ENCODE data around the gene SCN1B.
"Not testable (repeated sequence)": the region's sequence is repeated elsewhere in the genome, so short reads cannot be mapped to it uniquely, and the experiment has no call there.

DNA sequence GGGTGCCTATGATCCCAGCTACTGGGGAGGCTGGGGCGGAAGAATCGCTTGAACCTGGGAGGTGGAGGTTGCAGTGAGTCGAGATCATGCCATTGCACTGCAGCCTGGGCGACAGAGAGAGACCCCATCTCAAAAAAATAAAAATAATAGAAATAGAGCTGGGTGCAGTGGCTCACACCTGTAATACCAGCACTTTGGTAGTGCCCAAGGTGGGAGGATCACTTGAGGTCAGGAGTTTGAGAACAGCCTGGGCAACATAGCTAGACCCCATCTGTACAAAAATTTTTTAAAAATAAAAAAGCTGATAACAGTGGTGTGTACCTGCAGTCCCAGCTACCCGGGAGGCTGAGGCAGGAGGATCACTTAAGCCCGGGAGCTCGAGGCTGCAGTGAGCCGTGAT, 22.8 kb upstream of the SCN1B start:
- TF ChIP-seq, protein P1, sequence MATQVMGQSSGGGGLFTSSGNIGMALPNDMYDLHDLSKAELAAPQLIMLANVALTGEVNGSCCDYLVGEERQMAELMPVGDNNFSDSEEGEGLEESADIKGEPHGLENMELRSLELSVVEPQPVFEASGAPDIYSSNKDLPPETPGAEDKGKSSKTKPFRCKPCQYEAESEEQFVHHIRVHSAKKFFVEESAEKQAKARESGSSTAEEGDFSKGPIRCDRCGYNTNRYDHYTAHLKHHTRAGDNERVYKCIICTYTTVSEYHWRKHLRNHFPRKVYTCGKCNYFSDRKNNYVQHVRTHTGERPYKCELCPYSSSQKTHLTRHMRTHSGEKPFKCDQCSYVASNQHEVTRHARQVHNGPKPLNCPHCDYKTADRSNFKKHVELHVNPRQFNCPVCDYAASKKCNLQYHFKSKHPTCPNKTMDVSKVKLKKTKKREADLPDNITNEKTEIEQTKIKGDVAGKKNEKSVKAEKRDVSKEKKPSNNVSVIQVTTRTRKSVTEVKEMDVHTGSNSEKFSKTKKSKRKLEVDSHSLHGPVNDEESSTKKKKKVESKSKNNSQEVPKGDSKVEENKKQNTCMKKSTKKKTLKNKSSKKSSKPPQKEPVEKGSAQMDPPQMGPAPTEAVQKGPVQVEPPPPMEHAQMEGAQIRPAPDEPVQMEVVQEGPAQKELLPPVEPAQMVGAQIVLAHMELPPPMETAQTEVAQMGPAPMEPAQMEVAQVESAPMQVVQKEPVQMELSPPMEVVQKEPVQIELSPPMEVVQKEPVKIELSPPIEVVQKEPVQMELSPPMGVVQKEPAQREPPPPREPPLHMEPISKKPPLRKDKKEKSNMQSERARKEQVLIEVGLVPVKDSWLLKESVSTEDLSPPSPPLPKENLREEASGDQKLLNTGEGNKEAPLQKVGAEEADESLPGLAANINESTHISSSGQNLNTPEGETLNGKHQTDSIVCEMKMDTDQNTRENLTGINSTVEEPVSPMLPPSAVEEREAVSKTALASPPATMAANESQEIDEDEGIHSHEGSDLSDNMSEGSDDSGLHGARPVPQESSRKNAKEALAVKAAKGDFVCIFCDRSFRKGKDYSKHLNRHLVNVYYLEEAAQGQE (IDR thresholded peaks at IDR 0.05; ENCODE audit: borderline replicate concordance in 1 of 2, low read depth in 1 of 2, low read length in 2 of 2) = not testable (repeated sequence)
- TF ChIP-seq KDM5B (CRISPR knock-in tag; IDR thresholded peaks at IDR 0.05; ENCODE audit: borderline replicate concordance); CBX2 (IDR thresholded peaks at IDR 0.05; ENCODE audit: low read depth, low read length); CBX2 (CRISPR knock-in tag; IDR thresholded peaks at IDR 0.05; ENCODE audit: low read depth); ZSCAN9 (CRISPR knock-in tag; IDR thresholded peaks at IDR 0.05; ENCODE audit: borderline replicate concordance); ZNF274 (CRISPR knock-in tag; IDR thresholded peaks at IDR 0.05); PLSCR1 (CRISPR knock-in tag; IDR thresholded peaks at IDR 0.05; ENCODE audit: borderline replicate concordance); MXD4 (CRISPR knock-in tag; IDR thresholded peaks at IDR 0.05); HMG20A (CRISPR knock-in tag; IDR thresholded peaks at IDR 0.05; ENCODE audit: borderline replicate concordance); KAT2B (IDR thresholded peaks at IDR 0.05; ENCODE audit: borderline replicate concordance, low read depth, low read length); RBM22 (optimal IDR thresholded peaks at IDR 0.05; ENCODE audit: low read length); RFX5 (IDR thresholded peaks at IDR 0.05; ENCODE audit: low read depth, low read length); RFXAP (CRISPR knock-in tag; IDR thresholded peaks at IDR 0.05; ENCODE audit: borderline replicate concordance); NFE2L1 (CRISPR knock-in tag; IDR thresholded peaks at IDR 0.05; ENCODE audit: borderline replicate concordance): not testable (repeated sequence)
